HEK293 (cell line): Measurements from ENCODE around the gene ADGRB3.

ENCODE experiments used
- CTCF ChIA-PET: fragments of 350-600 bp; formaldehyde crosslinking; extraction: SDS; loops from one replicate; lab custom pipeline; 2021; ENCODE audit warnings: antibody characterized with exemption; lab: Yijun Ruan, JAX
- POLR2A ChIA-PET: fragments of 300-600 bp; formaldehyde crosslinking; extraction: SDS; loops from one replicate; lab custom pipeline; 2020; ENCODE audit warnings: antibody characterized with exemption, inconsistent platforms; lab: Yijun Ruan, JAX
- H3K27ac ChIP-seq: fragments of 200-500 bp; sonication (Bioruptor generic); 2 replicates; pipeline ENCODE4 v1.5.1; 2014; ENCODE audit warnings: low read depth, low read length, control low read depth, inconsistent platforms; ENCODE audit errors: extremely low read depth
- H3K36me3 ChIP-seq, 2 experiments: fragments of 200-500 bp in 1 of 2; sonication (Bioruptor generic) in 1 of 2; 1 replicate in 1 of 2; 2 replicates in 1 of 2; pipeline ENCODE4 v1.5.1; 2014 to 2017; ENCODE audit warnings: inconsistent platforms in 2 of 2, low read length in 2 of 2; ENCODE audit not compliant: control insufficient read depth in 2 of 2, insufficient read depth in 1 of 2
- H3K4me1 ChIP-seq: fragments of 200-500 bp; sonication (Bioruptor generic); 2 replicates; pipeline ENCODE4 v1.5.1; 2014; ENCODE audit warnings: mild to moderate bottlenecking, low read length, inconsistent platforms; ENCODE audit not compliant: control insufficient read depth, insufficient read depth
- H3K4me3 ChIP-seq: 2 replicates; pipeline ENCODE4 v1.5.1; 2011; ENCODE audit warnings: low read depth, mild to moderate bottlenecking, control low read depth, low read length, moderate library complexity
- H3K9me3 ChIP-seq: fragments of 200-500 bp; sonication (Bioruptor generic); 2 replicates; pipeline ENCODE4 v1.5.1; 2014; ENCODE audit warnings: low read depth, low read length, inconsistent platforms; ENCODE audit not compliant: control insufficient read depth, insufficient read depth
- BCL11A ChIP-seq: fragments of 450-650 bp; formaldehyde crosslinking; IDR thresholded peaks from 2 replicates; pipeline ENCODE4 v1.5.1; 2016; ENCODE audit warnings: low read depth, missing biosample characterization, missing genetic modification characterization
- EGR2 ChIP-seq: fragments of 450-650 bp; formaldehyde crosslinking; IDR thresholded peaks from 2 replicates; pipeline ENCODE4 v1.5.1; 2016; ENCODE audit warnings: low read depth, missing biosample characterization, missing genetic modification characterization
- OVOL3 ChIP-seq: fragments of 450-650 bp; formaldehyde crosslinking; IDR thresholded peaks from 2 replicates; pipeline ENCODE4 v1.5.1; 2016; ENCODE audit warnings: missing biosample characterization, missing genetic modification characterization
- TRIM28 ChIP-seq: IDR thresholded peaks from 2 replicates; pipeline ENCODE4 v1.6.1; 2011; ENCODE audit warnings: low read length, control low read depth, borderline replicate concordance
- YY1 ChIP-seq: fragments of 450-650 bp; formaldehyde crosslinking; IDR thresholded peaks from 2 replicates; pipeline ENCODE4 v1.5.1; 2018; ENCODE audit warnings: missing biosample characterization, missing genetic modification characterization
- ZBTB17 ChIP-seq: fragments of 450-650 bp; formaldehyde crosslinking; IDR thresholded peaks from 2 replicates; pipeline ENCODE4 v1.5.1; 2016; ENCODE audit warnings: missing biosample characterization, missing genetic modification characterization
- ZEB2 ChIP-seq: fragments of 450-650 bp; formaldehyde crosslinking; IDR thresholded peaks from 2 replicates; pipeline ENCODE4 v1.5.1; 2016; ENCODE audit warnings: missing biosample characterization, missing genetic modification characterization
- ZNF114 ChIP-seq: fragments of 450-650 bp; formaldehyde crosslinking; IDR thresholded peaks from 2 replicates; pipeline ENCODE4 v1.5.0; 2017; ENCODE audit warnings: missing biosample characterization, missing genetic modification characterization
- ZNF140 ChIP-seq: fragments of 450-650 bp; formaldehyde crosslinking; IDR thresholded peaks from 2 replicates; pipeline ENCODE4 v1.5.1; 2016; ENCODE audit warnings: missing biosample characterization, missing genetic modification characterization
- ZNF174 ChIP-seq: fragments of 450-650 bp; formaldehyde crosslinking; IDR thresholded peaks from 2 replicates; pipeline ENCODE4 v1.5.0; 2017; ENCODE audit warnings: missing biosample characterization, mild to moderate bottlenecking, missing genetic modification characterization
- ZNF214 ChIP-seq: fragments of 450-650 bp; formaldehyde crosslinking; IDR thresholded peaks from 2 replicates; pipeline ENCODE4 v1.5.1; 2017; ENCODE audit warnings: missing biosample characterization, mild to moderate bottlenecking, missing genetic modification characterization, borderline replicate concordance
- ZNF292 ChIP-seq: fragments of 450-650 bp; formaldehyde crosslinking; IDR thresholded peaks from 2 replicates; pipeline ENCODE4 v1.5.1; 2016; ENCODE audit warnings: low read depth, missing biosample characterization, missing genetic modification characterization, borderline replicate concordance
- ZNF501 ChIP-seq: fragments of 450-650 bp; formaldehyde crosslinking; IDR thresholded peaks from 2 replicates; pipeline ENCODE4 v1.5.1; 2016; ENCODE audit warnings: missing biosample characterization, missing genetic modification characterization
- ZNF600 ChIP-seq: fragments of 450-650 bp; formaldehyde crosslinking; IDR thresholded peaks from 2 replicates; pipeline ENCODE4 v1.5.1; 2016; ENCODE audit warnings: missing biosample characterization, missing genetic modification characterization
- ZNF747 ChIP-seq: fragments of 450-650 bp; formaldehyde crosslinking; IDR thresholded peaks from 2 replicates; pipeline ENCODE4 v1.5.1; 2016; ENCODE audit warnings: missing biosample characterization, missing genetic modification characterization
- ZNF777 ChIP-seq: fragments of 450-650 bp; formaldehyde crosslinking; IDR thresholded peaks from 2 replicates; pipeline ENCODE4 v1.5.1; 2017; ENCODE audit warnings: missing biosample characterization, missing genetic modification characterization, borderline replicate concordance
- ZNF837 ChIP-seq: fragments of 450-650 bp; formaldehyde crosslinking; IDR thresholded peaks from 2 replicates; pipeline ENCODE4 v1.5.1; 2016; ENCODE audit warnings: missing biosample characterization, missing genetic modification characterization
- ZSCAN16 ChIP-seq: fragments of 450-650 bp; formaldehyde crosslinking; IDR thresholded peaks from 2 replicates; pipeline ENCODE4 v1.5.1; 2016; ENCODE audit warnings: missing biosample characterization, missing genetic modification characterization
- TF ChIP-seq, protein P1 (sequence below): fragments of 450-650 bp; formaldehyde crosslinking; IDR thresholded peaks from 2 replicates; pipeline ENCODE4 v1.5.1; 2016; ENCODE audit warnings: missing biosample characterization, missing genetic modification characterization, low read depth
- TF ChIP-seq, protein P2 (sequence below): fragments of 450-650 bp; formaldehyde crosslinking; conservative IDR thresholded peaks from 2 replicates; pipeline ENCODE4 v1.5.1; 2016; ENCODE audit warnings: low read depth, missing biosample characterization, missing genetic modification characterization
- TF ChIP-seq, protein P3 (sequence below): sonication (generic); formaldehyde crosslinking; IDR thresholded peaks from 2 replicates; pipeline ENCODE4 v1.8.1; 2022; ENCODE audit warnings: mild to moderate bottlenecking, moderate library complexity, missing genetic modification reagents
- TF ChIP-seq, protein P4 (sequence below): fragments of 450-650 bp; formaldehyde crosslinking; IDR thresholded peaks from 2 replicates; pipeline ENCODE4 v1.5.1; 2016; ENCODE audit warnings: missing biosample characterization, missing genetic modification characterization, low read depth

Gene ADGRB3

DNA sequence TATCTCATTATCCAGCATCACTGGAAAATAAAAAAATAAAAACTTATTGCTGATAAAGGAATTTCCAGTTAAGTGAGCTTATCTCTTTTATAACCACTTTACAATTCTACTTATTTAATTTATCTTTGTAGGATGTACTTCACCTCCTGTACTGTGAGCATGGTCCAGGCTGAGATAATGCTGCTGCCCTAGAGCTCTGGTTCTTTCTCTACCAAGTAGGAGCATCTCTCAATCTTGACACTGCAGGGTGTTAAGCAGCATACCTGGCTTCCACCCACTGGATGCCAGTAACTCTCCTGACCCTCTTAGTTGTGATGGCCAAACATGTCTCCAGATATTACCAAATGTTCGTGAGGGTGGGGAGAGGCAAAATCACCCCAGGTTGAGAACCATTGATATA is 454.5 kb downstream of the ADGRB3 start:
- Histone ChIP-seq H3K27ac (no peak overlapping the region), H3K9me3 (no peaks in the 10 kb centered on the region), H3K4me1 (no peaks in the 10 kb centered on the region), H3K36me3 (no peaks in the 10 kb centered on the region), H3K4me3 (no peak overlapping the region)
- CTCF ChIA-PET: interaction anchor here (0.6 kb wide), 1 partner anchor 18 kb away, joined by 3 read pairs; no protein-coding TSS in a partner anchor
- no peak for TF ChIP-seq EGR2 (tag by site-specific recombination)
- no peak for TF ChIP-seq ZEB2 (tag by site-specific recombination)
- TF ChIP-seq ZNF837 (tag by site-specific recombination): no peak
- no peak for TF ChIP-seq BCL11A (tag by site-specific recombination)
- TF ChIP-seq ZNF777 (tag by site-specific recombination): no peak
- TF ChIP-seq ZNF747 (tag by site-specific recombination): no peak
- POLR2A ChIA-PET: no interaction called here

DNA sequence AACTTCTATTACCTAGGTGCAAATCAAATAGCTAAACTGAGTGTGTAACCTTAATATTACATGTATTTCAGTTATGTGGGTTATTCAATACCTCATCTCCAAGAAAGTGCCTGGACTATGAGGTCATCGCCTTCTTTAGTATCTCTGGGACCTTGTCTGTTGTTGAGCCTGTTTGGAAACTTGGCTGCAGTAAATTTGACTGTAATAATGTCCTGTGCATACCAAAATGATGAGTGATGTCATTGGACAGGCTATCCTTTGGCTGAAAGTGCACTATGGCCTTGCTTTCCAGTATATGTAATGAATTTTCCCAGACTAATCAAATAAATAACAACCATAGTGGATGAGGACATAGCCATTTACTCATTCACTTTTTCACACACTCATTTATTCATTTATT is 455.1 kb downstream of the ADGRB3 start:
- H3K9me3 ChIP-seq: no peaks in the 10 kb centered on the region
- TF ChIP-seq, protein P1, sequence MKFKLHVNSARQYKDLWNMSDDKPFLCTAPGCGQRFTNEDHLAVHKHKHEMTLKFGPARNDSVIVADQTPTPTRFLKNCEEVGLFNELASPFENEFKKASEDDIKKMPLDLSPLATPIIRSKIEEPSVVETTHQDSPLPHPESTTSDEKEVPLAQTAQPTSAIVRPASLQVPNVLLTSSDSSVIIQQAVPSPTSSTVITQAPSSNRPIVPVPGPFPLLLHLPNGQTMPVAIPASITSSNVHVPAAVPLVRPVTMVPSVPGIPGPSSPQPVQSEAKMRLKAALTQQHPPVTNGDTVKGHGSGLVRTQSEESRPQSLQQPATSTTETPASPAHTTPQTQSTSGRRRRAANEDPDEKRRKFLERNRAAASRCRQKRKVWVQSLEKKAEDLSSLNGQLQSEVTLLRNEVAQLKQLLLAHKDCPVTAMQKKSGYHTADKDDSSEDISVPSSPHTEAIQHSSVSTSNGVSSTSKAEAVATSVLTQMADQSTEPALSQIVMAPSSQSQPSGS (tag by site-specific recombination): peak; percentile 27; the same call in 1 of the 2 replicates
- TF ChIP-seq YY1 (tag by site-specific recombination): no peak
- TF ChIP-seq, all 188 proteins: peak for 1
- CTCF ChIA-PET: no interaction called here
- H3K36me3 ChIP-seq: no peaks in the 10 kb centered on the region
- POLR2A ChIA-PET: no interaction called here
- no peaks in the 10 kb centered on the region for H3K4me1 ChIP-seq
- H3K4me3 ChIP-seq: no peak overlapping the region
- H3K27ac ChIP-seq: no peak overlapping the region

DNA sequence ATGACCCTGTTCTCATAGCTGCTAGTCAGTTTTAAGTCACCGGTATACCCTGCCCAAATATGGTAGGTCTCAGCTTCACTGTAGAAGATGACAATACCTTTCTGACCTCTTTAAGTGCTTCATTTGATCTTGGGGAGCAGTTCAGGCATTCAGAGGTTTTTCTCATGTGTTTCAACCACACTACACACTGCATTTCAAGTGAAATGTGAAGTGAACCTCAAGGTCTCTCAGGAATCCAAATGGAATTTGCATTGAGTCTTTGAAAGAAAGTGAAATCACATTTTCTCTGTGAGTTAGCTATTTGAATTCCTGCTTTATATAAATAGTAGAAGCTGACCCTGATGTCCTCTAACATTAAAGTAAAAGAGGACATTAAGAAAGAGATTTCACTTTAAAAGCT is 461.6 kb downstream of the ADGRB3 start:
- no peaks in the 10 kb centered on the region for H3K9me3 ChIP-seq
- TF ChIP-seq OVOL3 (tag by site-specific recombination) (no peak), ZSCAN16 (no peak), ZNF501 (tag by site-specific recombination) (no peak), ZNF600 (tag by site-specific recombination) (no peak), ZNF174 (tag by site-specific recombination) (no peak), ZNF292 (tag by site-specific recombination) (no peak), ZBTB17 (tag by site-specific recombination) (no peak), ZNF140 (no peak), ZNF114 (tag by site-specific recombination) (no peak), TRIM28 (no peak), ZNF214 (tag by site-specific recombination) (no peak)
- TF ChIP-seq, protein P2, sequence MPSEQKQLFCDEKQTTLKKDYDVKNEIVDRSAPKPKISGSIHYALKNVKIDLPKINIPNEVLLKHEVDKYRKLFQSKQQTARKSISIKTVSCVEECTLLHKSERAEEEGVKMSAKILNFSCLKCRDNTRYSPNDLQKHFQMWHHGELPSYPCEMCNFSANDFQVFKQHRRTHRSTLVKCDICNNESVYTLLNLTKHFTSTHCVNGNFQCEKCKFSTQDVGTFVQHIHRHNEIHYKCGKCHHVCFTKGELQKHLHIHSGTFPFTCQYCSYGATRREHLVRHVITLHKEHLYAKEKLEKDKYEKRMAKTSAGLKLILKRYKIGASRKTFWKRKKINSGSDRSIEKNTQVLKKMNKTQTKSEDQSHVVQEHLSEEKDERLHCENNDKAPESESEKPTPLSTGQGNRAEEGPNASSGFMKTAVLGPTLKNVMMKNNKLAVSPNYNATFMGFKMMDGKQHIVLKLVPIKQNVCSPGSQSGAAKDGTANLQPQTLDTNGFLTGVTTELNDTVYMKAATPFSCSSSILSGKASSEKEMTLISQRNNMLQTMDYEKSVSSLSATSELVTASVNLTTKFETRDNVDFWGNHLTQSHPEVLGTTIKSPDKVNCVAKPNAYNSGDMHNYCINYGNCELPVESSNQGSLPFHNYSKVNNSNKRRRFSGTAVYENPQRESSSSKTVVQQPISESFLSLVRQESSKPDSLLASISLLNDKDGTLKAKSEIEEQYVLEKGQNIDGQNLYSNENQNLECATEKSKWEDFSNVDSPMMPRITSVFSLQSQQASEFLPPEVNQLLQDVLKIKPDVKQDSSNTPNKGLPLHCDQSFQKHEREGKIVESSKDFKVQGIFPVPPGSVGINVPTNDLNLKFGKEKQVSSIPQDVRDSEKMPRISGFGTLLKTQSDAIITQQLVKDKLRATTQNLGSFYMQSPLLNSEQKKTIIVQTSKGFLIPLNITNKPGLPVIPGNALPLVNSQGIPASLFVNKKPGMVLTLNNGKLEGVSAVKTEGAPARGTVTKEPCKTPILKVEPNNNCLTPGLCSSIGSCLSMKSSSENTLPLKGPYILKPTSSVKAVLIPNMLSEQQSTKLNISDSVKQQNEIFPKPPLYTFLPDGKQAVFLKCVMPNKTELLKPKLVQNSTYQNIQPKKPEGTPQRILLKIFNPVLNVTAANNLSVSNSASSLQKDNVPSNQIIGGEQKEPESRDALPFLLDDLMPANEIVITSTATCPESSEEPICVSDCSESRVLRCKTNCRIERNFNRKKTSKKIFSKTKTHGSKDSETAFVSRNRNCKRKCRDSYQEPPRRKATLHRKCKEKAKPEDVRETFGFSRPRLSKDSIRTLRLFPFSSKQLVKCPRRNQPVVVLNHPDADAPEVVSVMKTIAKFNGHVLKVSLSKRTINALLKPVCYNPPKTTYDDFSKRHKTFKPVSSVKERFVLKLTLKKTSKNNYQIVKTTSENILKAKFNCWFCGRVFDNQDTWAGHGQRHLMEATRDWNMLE: no peak
- TF ChIP-seq, protein P3, sequence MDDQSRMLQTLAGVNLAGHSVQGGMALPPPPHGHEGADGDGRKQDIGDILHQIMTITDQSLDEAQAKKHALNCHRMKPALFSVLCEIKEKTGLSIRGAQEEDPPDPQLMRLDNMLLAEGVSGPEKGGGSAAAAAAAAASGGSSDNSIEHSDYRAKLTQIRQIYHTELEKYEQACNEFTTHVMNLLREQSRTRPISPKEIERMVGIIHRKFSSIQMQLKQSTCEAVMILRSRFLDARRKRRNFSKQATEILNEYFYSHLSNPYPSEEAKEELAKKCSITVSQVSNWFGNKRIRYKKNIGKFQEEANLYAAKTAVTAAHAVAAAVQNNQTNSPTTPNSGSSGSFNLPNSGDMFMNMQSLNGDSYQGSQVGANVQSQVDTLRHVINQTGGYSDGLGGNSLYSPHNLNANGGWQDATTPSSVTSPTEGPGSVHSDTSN (CRISPR knock-in tag): no peak
- TF ChIP-seq, protein P4, sequence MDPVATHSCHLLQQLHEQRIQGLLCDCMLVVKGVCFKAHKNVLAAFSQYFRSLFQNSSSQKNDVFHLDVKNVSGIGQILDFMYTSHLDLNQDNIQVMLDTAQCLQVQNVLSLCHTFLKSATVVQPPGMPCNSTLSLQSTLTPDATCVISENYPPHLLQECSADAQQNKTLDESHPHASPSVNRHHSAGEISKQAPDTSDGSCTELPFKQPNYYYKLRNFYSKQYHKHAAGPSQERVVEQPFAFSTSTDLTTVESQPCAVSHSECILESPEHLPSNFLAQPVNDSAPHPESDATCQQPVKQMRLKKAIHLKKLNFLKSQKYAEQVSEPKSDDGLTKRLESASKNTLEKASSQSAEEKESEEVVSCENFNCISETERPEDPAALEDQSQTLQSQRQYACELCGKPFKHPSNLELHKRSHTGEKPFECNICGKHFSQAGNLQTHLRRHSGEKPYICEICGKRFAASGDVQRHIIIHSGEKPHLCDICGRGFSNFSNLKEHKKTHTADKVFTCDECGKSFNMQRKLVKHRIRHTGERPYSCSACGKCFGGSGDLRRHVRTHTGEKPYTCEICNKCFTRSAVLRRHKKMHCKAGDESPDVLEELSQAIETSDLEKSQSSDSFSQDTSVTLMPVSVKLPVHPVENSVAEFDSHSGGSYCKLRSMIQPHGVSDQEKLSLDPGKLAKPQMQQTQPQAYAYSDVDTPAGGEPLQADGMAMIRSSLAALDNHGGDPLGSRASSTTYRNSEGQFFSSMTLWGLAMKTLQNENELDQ (tag by site-specific recombination): no peak

More for the DNA sequence above, 461.6 kb downstream of the ADGRB3 start:
- Histone ChIP-seq H3K4me1 (no peaks in the 10 kb centered on the region), H3K36me3 (no peaks in the 10 kb centered on the region), H3K4me3 (no peak overlapping the region), H3K27ac (no peak overlapping the region)
- ChIA-PET POLR2A (no interaction called here), CTCF (no interaction called here)
